ENCODE data around the gene ZNF609.
"Not testable (repeated sequence)": the region's sequence is repeated elsewhere in the genome, so short reads cannot be mapped to it uniquely, and the experiment has no call there.

The ZNF609 gene

GRCh38 chr15:64478863-64479262 lies 18.5 kb downstream of the ZNF609 start:
- H3K9me3 ChIP-seq (ENCODE audit: control insufficient read depth, low read length), result no peaks in the 10 kb centered on the region
- peaks cover 31% of the 10 kb centered on the region for H3K36me3 ChIP-seq (ENCODE audit: control insufficient read depth, insufficient read depth, low read length)
- WGBS, 2 experiments (ENCODE audit: insufficient coverage in 2 of 2), result no CpG with 5 or more reads among the region's 1 CpG
- no peak overlapping the region for H3K4me3 ChIP-seq (ENCODE audit: extremely low read depth, insufficient read depth, low read length, poor library complexity, severe bottlenecking)
- H3K27ac ChIP-seq (ENCODE audit: low read depth, low read length, severe bottlenecking), result no peak overlapping the region
- H3K4me1 ChIP-seq (ENCODE audit: control insufficient read depth, insufficient read depth, low read length, poor library complexity, severe bottlenecking), result no peaks in the 10 kb centered on the region

- Histone ChIP-seq H3K27ac (ENCODE audit: low read depth, low read length, severe bottlenecking) (no peak overlapping the region), H3K9me3 (ENCODE audit: control insufficient read depth, low read length) (no peaks in the 10 kb centered on the region), H3K4me3 (ENCODE audit: extremely low read depth, insufficient read depth, low read length, poor library complexity, severe bottlenecking) (no peak overlapping the region), H3K4me1 (ENCODE audit: control insufficient read depth, insufficient read depth, low read length, poor library complexity, severe bottlenecking) (no peaks in the 10 kb centered on the region), H3K36me3 (ENCODE audit: control insufficient read depth, insufficient read depth, low read length) (peaks cover 30% of the 10 kb centered on the region)
- 100% methylated on average over 1 to 2 of the region's 4 CpGs for WGBS, 2 experiments (ENCODE audit: insufficient coverage in 2 of 2)
Observed at GRCh38 chr15:64480891-64481290, 20.5 kb downstream of the ZNF609 start.

- no peaks in the 10 kb centered on the region for H3K4me1 ChIP-seq (ENCODE audit: control insufficient read depth, insufficient read depth, low read length, poor library complexity, severe bottlenecking)
- no peaks in the 10 kb centered on the region for H3K9me3 ChIP-seq (ENCODE audit: control insufficient read depth, low read length)
- H3K4me3 ChIP-seq (ENCODE audit: extremely low read depth, insufficient read depth, low read length, poor library complexity, severe bottlenecking), result no peak overlapping the region
- H3K36me3 ChIP-seq (ENCODE audit: control insufficient read depth, insufficient read depth, low read length), result peaks cover 35% of the 10 kb centered on the region
- no peak overlapping the region for H3K27ac ChIP-seq (ENCODE audit: low read depth, low read length, severe bottlenecking)
Observed at GRCh38 chr15:64483749-64484148, 23.4 kb downstream of the ZNF609 start.

GRCh38 chr15:64485796-64486195 lies 25.4 kb downstream of the ZNF609 start:
- Histone ChIP-seq H3K36me3 (ENCODE audit: control insufficient read depth, insufficient read depth, low read length) (peaks cover 40% of the 10 kb centered on the region), H3K27ac (ENCODE audit: low read depth, low read length, severe bottlenecking) (no peak overlapping the region), H3K4me3 (ENCODE audit: extremely low read depth, insufficient read depth, low read length, poor library complexity, severe bottlenecking) (no peak overlapping the region)

GRCh38 chr15:64490598-64491259 lies 30.4 kb downstream of the ZNF609 start:
- H3K27ac ChIP-seq (ENCODE audit: low read depth, low read length, severe bottlenecking), result no peak overlapping the region
- H3K9me3 ChIP-seq (ENCODE audit: control insufficient read depth, low read length), result no peaks in the 10 kb centered on the region
- no peaks in the 10 kb centered on the region for H3K4me1 ChIP-seq (ENCODE audit: control insufficient read depth, insufficient read depth, low read length, poor library complexity, severe bottlenecking)
- H3K4me3 ChIP-seq (ENCODE audit: extremely low read depth, insufficient read depth, low read length, poor library complexity, severe bottlenecking), result no peak overlapping the region
- H3K36me3 ChIP-seq (ENCODE audit: control insufficient read depth, insufficient read depth, low read length), result peaks cover 45% of the 10 kb centered on the region

More at GRCh38 chr15:64485796-64486195, 25.4 kb downstream of the ZNF609 start:
- Histone ChIP-seq H3K9me3 (ENCODE audit: control insufficient read depth, low read length) (no peaks in the 10 kb centered on the region), H3K4me1 (ENCODE audit: control insufficient read depth, insufficient read depth, low read length, poor library complexity, severe bottlenecking) (no peaks in the 10 kb centered on the region)

GRCh38 chr15:64493641-64494040 lies 33.3 kb downstream of the ZNF609 start:
- H3K9me3 ChIP-seq (ENCODE audit: control insufficient read depth, low read length), result no peaks in the 10 kb centered on the region
- 66 to 90% methylated on average over 2 of the region's 2 CpGs for WGBS, 2 experiments (ENCODE audit: insufficient coverage in 2 of 2)
- no peak overlapping the region for H3K27ac ChIP-seq (ENCODE audit: low read depth, low read length, severe bottlenecking)
- H3K36me3 ChIP-seq (ENCODE audit: control insufficient read depth, insufficient read depth, low read length), result peaks cover 44% of the 10 kb centered on the region
- no peak overlapping the region for H3K4me3 ChIP-seq (ENCODE audit: extremely low read depth, insufficient read depth, low read length, poor library complexity, severe bottlenecking)
- H3K4me1 ChIP-seq (ENCODE audit: control insufficient read depth, insufficient read depth, low read length, poor library complexity, severe bottlenecking), result no peaks in the 10 kb centered on the region

GRCh38 chr15:64495968-64496367 lies 35.6 kb downstream of the ZNF609 start:
- H3K36me3 ChIP-seq (ENCODE audit: control insufficient read depth, insufficient read depth, low read length), result peaks cover 54% of the 10 kb centered on the region
- 80% methylated on average over 1 of the region's 2 CpGs; no CpG with 5 or more reads in 1 of the 2 experiments for WGBS, 2 experiments (ENCODE audit: insufficient coverage in 2 of 2)
- H3K4me3 ChIP-seq (ENCODE audit: extremely low read depth, insufficient read depth, low read length, poor library complexity, severe bottlenecking); H3K9me3 ChIP-seq (ENCODE audit: control insufficient read depth, low read length); H3K4me1 ChIP-seq (ENCODE audit: control insufficient read depth, insufficient read depth, low read length, poor library complexity, severe bottlenecking); H3K27ac ChIP-seq (ENCODE audit: low read depth, low read length, severe bottlenecking): not testable (repeated sequence)

GRCh38 chr15:64500695-64501395 lies 40.5 kb downstream of the ZNF609 start:
- no peaks in the 10 kb centered on the region for H3K9me3 ChIP-seq (ENCODE audit: control insufficient read depth, low read length)
- no peak overlapping the region for H3K27ac ChIP-seq (ENCODE audit: low read depth, low read length, severe bottlenecking)
- peaks cover 66% of the 10 kb centered on the region for H3K36me3 ChIP-seq (ENCODE audit: control insufficient read depth, insufficient read depth, low read length)
- H3K4me3 ChIP-seq (ENCODE audit: extremely low read depth, insufficient read depth, low read length, poor library complexity, severe bottlenecking), result no peak overlapping the region
- 45 to 59% methylated on average over 2 to 3 of the region's 3 CpGs for WGBS, 2 experiments (ENCODE audit: insufficient coverage in 2 of 2)
- H3K4me1 ChIP-seq (ENCODE audit: control insufficient read depth, insufficient read depth, low read length, poor library complexity, severe bottlenecking), result peaks cover 33% of the 10 kb centered on the region

GRCh38 chr15:64501396-64501715 lies 41.0 kb downstream of the ZNF609 start:
- Histone ChIP-seq H3K36me3 (ENCODE audit: control insufficient read depth, insufficient read depth, low read length) (peaks cover 67% of the 10 kb centered on the region), H3K4me3 (ENCODE audit: extremely low read depth, insufficient read depth, low read length, poor library complexity, severe bottlenecking) (no peak overlapping the region), H3K27ac (ENCODE audit: low read depth, low read length, severe bottlenecking) (peak overlapping the region; percentile 91), H3K9me3 (ENCODE audit: control insufficient read depth, low read length) (no peaks in the 10 kb centered on the region), H3K4me1 (ENCODE audit: control insufficient read depth, insufficient read depth, low read length, poor library complexity, severe bottlenecking) (peaks cover 33% of the 10 kb centered on the region)
- no CpG with 5 or more reads among the region's 1 CpG for WGBS, 2 experiments (ENCODE audit: insufficient coverage in 2 of 2)

- Histone ChIP-seq H3K27ac (ENCODE audit: low read depth, low read length, severe bottlenecking) (peak overlapping the region; percentile 91), H3K4me1 (ENCODE audit: control insufficient read depth, insufficient read depth, low read length, poor library complexity, severe bottlenecking) (peaks cover 39% of the 10 kb centered on the region), H3K4me3 (ENCODE audit: extremely low read depth, insufficient read depth, low read length, poor library complexity, severe bottlenecking) (no peak overlapping the region), H3K36me3 (ENCODE audit: control insufficient read depth, insufficient read depth, low read length) (peaks cover 61% of the 10 kb centered on the region), H3K9me3 (ENCODE audit: control insufficient read depth, low read length) (no peaks in the 10 kb centered on the region)
- WGBS, 2 experiments (ENCODE audit: insufficient coverage in 2 of 2), result no CpG with 5 or more reads among the region's 2 CpGs
Observed at GRCh38 chr15:64502151-64502550, 41.8 kb downstream of the ZNF609 start.

- H3K9me3 ChIP-seq (ENCODE audit: control insufficient read depth, low read length), result no peaks in the 10 kb centered on the region
- peaks cover 58% of the 10 kb centered on the region for H3K36me3 ChIP-seq (ENCODE audit: control insufficient read depth, insufficient read depth, low read length)
- H3K4me1 ChIP-seq (ENCODE audit: control insufficient read depth, insufficient read depth, low read length, poor library complexity, severe bottlenecking), result peaks cover 42% of the 10 kb centered on the region
- WGBS, 2 experiments (ENCODE audit: insufficient coverage in 2 of 2), result 87 to 94% methylated on average over 2 of the region's 3 CpGs
- H3K4me3 ChIP-seq (ENCODE audit: extremely low read depth, insufficient read depth, low read length, poor library complexity, severe bottlenecking), result no peak overlapping the region
- peak overlapping the region; percentile 91 for H3K27ac ChIP-seq (ENCODE audit: low read depth, low read length, severe bottlenecking)
Observed at GRCh38 chr15:64502551-64502950, 42.2 kb downstream of the ZNF609 start.
